Central memory CD4-positive, alpha-beta T cell (primary cell): ENCODE data around the gene FLYWCH1.

Experiments
- DNase-seq: peaks from one replicate; pipeline ENCODE4 v3.0.0; 2022

Gene FLYWCH1

DNA sequence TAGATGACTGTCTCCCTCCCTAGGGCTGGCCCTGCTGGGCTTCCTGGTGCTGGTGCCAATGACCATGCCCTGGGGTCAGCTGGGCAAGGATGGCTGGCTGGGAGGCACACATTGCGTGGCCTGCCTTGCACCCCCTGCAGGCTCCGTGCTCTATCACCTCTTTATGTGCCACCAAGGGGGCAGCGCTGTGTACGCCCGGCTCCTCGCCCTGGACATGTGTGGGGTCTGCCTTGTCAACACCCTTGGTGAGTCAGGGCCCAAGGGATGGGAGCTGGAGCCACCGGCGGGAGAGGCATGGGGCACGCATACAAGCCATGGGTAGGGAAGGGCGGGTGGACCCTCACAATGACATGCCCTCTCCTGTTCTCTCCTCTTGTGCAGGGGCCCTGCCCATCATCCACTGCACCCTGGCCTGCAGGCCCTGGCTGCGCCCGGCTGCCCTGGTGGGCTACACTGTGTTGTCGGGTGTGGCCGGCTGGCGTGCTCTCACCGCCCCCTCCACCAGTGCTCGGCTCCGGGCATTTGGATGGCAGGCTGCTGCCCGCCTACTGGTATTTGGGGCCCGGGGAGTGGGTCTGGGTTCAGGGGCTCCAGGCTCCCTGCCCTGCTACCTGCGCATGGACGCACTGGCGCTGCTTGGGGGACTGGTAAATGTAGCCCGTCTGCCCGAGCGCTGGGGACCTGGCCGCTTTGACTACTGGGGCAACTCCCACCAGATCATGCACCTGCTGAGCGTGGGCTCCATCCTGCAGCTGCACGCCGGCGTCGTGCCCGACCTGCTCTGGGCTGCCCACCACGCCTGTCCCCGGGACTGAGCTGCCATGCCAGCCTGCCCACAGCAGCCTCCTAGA is 59.6 kb downstream of the FLYWCH1 start:
- DNase-seq: no peak

DNA sequence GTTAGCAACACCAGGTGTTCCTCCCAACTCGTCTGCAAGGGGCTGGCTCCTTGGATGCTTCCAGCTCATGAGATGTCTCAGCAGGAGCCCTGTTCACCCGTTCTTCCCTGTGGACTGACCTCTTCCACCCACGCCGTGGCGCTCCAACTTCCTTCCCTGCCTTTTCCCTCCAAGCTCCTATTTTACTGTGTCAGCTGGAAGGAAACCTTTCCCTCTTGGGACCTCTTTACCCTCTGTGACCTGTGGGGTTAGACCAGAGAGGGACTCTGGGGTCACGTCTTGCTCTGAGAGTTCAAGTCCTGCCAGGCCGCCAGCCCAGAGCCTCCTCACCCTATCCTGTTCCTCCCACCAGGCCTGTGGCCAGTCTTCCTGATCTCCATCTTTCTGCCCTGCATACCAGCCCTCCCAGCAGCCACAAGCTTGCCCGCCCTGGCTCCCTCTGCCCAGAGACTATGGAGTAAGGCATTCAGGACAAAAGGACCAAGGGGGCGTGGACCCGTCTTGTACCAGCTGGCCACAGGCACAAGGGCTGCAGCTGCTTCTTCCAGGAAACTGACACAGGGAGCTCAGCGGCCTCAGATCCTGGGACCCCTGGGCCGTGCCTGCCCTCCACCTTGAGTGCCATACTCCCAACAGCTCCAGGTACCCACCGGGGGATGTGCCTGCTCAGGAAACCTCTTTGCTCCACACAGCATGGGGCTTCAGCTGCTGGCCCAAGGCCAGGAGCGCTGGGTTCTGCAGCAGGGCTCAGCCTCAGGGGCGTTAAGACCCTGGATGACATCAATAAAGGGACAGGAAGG is 60.5 kb downstream of the FLYWCH1 start:
- DNase-seq: no peak

DNA sequence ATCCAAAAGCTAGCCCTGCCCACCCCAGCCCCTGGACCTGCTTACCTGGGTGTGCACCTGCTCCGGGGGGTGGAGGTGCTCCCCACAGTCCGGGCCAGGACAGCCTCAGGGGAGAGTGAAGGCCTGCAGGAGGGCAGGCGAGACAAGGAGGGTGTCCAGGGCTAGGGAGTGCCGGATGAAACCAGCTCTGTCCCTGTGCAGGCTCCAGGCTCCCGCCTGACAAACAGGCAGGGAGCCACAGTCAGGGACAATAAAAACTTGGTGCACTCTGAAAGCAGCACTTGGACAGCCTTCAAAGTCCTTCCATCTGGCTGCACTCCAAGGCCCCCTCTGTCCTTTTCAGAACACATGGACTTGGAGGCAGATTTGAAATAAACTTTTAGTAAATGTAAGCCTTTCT is 61.4 kb downstream of the FLYWCH1 start:
- DNase-seq: no peak

DNA sequence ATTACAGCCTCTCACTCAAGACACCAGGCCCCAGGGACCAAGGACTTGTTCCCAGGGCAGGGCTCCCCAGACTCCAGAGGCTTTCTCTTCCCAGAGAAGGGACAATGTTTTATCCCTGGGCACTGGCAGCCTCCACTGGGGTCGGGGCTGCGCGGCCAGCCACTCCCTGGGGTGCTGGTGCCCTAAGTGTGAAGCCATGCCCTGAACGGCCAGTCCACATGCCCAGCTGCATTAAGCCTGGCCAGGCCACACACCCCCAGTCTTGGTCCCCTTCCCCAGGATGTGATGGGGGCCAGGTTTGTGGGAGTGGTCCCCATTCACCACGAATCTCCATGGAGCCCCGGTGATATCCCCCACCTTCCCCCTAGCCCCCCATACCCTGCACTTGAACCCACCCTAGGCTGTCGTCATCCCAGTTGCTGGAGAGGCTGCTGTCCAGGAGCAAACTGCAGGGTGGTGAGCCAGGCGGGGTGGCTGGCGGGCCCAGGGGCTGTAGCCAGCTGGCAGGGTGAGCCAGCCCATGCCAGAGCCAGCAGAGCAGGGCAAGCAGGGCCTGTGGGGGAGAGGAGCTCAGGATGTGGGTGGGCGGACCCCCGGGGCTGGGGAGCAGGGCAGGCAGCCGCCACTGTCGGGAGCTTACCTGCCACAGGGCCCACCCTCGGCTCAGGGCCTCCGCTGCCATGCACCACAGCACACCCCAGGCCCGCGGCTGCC is 62.0 kb downstream of the FLYWCH1 start:
- no peak for DNase-seq

DNA sequence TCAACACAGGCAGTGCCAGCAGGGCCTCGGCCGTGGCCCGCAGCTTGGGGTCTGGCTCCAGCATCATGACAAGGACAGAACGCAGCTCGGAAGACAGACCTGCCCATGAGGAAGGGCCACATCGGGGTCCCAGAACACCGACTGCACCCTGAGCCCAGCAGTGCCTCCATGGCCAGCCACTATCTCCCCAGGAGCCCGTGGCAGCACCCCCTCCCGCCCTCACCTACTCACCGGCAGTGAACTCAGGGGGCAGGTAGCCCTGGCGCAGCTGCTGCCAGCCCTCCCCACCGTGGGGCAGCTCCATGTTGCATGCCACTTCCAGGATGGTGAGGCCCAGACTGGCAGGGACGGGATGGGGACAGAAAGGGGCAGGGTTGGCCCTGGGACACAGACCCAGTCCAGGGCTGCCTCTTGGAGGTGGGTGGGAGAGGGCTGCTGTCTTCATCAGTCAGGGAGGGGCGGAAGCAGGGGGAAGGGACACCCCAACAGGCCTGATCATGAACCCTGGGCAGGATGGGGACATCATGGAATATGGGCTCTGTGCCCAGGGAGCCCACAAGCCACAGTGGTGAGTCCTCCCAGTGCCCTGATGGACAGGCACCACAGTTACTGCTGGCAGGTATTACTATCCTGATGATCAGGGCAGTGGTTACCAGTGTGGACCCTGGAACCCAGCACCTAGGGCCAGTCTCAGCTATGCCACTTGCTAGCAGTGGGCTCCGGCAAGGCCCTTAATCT is 62.8 kb downstream of the FLYWCH1 start:
- no peak for DNase-seq

DNA sequence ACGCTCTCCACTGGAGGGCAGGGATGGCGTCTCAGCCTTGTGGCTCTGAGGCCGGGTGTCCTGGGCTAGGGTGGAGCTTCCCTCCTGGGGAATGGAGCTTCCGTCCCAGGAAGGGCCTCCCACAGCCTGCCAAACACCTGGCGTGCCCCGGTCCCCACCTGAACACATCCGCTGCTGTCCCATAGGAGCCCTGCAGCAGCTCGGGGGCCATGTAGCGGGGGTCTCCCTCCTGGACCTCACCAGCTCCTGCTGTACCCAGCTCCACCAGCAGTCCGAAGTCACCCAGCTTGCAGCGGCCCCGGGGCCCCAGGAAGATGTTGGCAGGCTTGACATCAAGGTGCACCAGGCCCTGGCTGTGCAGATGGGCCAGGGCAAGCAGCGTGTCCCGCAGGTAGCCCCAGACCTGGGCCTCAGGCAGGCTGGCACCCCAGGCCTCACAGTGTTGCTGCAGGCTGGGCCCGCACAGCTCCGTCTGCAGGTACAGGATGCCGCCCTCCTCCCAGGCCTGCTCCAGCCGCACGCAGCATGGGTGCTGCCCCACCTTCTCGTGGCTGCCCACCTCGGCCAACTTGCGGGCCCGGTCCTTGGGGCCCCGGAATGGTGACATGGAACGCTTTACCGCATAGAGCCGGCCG is 63.5 kb downstream of the FLYWCH1 start:
- DNase-seq: no peak

DNA sequence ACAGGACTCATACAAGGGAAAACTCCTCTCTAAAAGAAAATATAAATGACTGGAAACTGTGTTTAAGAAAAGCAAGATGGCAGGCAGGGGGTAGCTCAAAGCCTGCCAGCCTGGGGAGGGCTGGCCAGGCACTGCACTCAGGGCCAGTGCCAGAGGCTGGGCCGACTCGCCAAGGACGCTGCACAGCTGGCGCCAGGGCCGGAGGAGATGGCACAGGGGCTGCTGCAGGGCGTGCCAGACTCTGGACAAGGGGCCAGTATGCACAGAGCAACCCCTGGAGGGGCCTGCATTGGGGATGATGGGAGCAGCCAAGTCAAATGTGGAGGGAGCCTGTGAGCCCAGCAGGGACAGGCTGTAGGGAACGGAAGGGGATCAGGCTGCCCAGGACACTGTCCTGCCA is 64.5 kb downstream of the FLYWCH1 start:
- no peak for DNase-seq

DNA sequence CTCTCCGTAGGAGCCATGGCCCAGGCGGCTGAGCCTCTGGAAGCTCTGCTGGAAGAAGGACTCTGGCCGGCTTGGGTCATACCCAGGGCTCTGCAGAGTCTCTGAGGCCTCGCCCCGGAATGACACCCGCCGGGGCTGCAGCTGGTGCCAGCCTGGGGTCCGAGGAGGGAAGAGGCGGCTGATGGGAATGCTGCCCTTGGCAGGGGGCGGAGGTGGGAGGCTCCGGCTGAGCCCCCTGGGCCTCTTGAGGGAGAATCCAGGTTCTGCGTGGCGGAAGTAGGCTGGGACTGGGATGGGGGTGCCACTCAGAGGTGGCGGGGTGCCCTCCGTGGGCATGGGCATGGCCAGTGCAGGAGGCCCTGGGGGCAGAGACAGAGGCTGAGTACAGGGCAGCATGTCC is 64.9 kb downstream of the FLYWCH1 start:
- DNase-seq: no peak

DNA sequence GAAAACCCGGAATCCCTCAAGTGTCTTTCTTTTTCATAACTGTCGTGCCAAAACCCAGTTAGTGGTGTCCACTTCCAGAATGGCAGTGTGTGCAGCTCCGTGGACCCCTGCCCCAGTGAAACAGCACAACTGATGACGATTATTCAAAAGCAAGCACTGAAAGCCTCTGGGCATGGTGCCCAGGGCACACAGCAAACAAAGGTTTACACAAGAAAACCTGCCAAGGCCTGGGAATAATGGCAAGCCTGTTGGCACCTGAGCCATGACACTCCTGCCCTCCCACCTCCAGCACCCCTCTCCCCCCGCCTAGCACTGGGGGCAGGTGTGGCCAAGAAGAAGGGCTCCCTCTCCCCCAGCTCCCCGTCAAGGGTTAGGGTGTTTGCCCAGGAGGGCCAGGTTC is 65.7 kb downstream of the FLYWCH1 start:
- DNase-seq: no peak

DNA sequence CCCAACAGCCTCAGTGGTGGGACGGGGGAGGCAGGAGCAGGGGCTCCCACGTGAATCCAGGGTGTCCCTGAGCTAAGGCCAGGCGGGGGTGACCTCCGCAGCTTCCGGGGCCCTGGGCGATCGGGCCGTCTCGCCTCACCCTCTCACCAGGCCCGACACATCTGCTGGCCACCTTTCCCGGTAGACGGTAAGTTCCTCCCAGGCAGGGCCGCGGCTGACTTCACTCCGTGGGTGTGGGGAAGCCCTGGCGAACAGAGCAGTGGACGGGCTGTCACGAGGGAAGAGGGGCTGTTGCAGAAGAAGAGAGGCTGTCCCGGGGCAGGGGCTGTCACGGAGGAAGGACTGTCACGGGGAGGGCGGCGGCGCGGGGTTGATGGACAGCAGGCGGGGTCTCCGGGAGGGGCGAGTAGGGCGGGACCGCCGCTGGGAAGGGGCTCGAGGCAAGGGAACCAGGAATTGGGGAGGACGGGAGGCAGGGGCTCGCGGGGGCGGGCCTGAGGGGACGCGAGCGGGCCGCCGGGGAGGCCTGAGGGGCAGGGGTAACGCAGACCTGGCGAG is 68.0 kb downstream of the FLYWCH1 start:
- no peak for DNase-seq

DNA sequence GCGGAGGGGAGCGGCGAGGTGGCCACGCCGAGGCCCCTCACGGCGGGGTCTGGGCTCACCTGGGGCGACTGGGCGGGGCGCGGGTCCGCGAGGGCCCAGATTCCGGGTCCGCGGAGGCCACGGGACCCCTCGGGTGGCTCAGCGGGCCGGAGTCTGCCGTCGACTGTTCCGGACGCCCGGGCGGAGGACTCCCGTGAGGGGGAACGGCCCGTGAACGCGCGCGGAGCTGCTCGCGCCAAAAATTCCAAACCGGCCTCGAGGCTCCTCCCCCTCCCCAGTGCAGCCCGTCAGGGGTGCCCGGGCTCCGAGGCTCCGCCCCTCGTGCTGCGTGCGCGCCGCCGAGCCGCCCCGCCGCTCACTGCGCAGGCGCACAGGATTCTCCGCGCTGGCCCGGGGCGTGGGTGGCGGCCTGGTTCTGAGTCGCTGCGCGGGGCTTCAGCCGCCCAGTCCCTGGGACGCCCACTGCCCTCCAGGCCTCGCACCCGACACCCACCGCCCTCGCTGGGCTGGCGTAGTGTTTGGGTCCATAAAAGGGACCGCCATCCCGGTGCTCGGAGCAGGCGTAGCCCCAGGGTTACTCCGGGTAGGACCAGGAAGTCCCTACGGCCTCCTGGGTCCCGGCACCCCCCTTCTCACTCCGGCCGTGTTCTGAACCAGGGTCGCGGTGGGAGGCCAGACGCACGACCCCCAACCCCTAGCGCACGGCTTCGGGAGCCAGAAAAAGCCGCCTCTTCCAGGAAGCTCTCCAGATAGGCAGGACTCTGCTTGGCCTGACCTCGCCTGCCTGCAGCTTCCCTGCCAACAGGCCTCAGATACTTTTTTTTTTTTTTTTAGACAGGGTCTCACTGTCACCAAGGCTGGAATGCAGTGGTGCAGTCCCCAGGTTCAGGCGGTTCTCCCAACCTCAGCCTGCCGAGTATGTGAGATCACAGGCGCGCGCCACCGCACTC is 68.8 kb downstream of the FLYWCH1 start, which contains the start of gene PKMYT1:
Gene PKMYT1 (minus strand): TSS at position 220 of the 950 bp plus-strand sequence. CDS start 789 bp downstream, outside the sequence.
- DNase-seq: peak; percentile 93

DNA sequence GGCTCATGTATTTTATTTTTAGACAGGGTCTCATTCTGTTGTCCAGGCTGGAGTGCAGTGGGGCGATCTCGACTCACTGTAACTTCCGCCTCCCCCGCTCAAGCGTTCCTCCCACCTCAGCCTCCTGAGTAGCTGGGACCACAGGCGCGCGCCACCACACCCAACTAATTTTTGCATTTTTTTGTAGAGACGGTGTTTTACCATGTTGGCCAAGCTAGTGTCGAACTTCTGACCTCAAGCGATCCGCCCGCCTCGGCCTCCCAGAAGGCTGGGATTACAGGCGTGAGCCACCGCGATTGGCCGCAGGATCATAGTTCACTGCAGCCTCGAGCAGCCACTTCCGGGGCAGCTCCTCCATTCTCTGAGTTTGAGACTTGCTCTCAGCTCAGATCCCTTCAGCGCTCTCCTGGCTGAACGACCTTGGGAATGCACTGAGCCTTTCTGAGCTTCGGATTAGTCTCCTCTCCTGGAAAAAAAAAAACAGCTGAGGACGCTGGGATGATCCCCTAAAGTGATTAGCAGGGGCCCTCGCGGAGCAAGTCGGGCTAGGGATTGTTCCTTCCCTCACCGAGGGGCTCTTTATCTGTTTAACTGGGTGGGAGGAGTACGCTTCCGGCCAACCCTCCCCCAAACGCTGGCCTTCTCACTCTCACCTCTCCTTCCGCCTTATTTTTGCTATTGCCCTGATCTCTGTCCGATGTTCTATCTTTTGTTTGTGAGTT is 69.6 kb downstream of the FLYWCH1 start:
- DNase-seq: no peak

DNA sequence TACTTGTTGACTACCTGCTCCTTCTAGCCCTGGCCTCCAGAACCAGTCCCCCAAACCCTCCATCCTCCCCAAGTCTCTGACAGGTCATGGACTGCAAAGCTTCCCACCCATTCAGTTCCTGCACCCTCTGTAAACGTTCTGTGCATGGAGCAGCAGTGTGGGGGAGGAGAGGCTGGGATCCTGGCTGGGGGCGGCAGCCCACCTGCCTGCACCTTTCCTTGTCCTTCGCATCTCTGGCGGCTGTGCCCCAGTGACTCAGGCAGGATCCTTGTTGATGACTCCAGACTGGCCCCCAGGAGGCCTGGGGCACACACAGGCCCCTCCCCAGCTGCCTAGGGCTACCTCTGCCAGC is 70.1 kb downstream of the FLYWCH1 start:
- no peak for DNase-seq

DNA sequence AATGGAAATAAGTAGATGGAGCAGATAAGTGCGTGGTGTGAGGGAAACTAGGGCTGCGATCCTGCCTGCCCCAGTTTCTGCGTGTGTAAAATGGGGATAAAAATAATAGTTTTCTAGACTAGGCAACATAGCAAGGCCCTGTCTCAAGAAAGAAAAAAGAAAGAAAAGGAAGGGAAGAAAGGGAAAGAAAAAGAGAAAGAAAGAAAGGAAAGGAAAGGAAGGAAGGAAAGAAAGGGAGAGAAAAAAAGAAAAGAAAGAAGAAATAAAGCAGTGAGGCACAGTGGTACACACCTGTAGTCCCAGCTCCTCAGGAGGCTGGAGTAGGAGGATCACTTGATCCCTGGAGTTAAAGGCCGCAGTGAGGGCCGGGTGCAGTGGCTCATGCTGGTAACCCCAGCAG is 70.7 kb downstream of the FLYWCH1 start:
- no peak for DNase-seq

DNA sequence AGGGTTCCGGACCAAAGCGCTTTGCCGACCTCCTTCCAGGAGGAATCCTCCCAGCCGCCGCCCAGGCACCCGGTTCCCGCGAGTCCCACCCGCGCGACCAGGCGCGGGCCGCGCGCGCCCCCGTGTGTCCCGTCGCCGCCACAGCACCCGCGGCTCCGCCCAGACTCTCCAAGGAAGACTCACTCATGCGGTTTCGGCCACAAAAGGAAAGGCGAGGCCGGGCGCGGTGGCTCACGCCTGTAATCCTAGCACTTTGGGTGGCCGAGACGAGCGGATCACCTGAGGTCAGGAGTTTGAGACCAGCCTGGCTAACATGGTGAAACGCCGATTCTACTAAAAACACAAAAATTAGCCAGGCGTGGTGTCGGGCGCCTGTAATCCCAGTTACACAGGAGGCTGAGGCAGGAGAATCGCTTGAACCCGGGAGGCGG is 72.0 kb downstream of the FLYWCH1 start:
- no peak for DNase-seq

DNA sequence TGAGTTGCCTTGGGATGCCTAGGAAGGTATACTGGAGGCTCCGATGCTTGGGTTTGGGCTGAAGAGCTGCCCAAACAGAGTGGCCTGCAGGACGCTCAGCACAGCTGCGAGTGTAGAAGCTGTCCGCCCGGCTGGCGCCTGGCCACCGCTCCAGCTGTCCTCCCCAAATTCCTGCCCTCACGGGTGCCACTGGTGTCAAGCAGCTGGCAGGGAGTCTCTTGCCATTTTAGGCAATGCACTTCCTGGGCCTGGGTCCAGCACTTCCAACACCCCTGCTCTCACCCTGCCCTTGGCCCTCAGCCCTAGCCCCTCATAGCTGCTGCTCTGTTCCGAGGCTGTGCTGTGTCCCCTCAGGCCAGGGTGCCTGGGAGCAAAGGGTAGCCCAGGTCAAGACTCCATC is 73.7 kb downstream of the FLYWCH1 start:
- DNase-seq: no peak

DNA sequence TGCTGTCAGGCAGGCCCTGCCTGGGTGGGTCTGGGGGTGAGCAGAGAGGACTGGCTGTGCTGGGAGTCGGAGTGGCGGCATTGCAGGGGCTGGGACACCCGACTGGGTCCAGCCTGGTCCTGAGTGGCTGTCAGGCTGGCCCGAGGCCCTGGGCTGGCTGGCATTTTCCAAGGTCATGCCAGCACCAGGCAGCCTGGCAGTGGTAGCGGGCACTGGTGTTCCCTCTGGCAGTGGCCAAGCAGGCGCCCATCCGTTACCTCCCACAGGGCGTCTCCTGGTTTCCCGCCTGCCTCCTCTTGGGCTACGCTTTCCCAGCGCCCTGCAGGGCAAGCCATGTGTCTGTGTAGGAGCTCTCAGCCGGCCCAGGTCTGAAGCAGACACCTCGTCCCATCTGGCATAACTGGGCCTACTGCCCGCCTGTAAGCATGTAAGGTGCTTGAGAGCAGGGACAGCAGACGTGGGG is 74.2 kb downstream of the FLYWCH1 start:
- DNase-seq: no peak

DNA sequence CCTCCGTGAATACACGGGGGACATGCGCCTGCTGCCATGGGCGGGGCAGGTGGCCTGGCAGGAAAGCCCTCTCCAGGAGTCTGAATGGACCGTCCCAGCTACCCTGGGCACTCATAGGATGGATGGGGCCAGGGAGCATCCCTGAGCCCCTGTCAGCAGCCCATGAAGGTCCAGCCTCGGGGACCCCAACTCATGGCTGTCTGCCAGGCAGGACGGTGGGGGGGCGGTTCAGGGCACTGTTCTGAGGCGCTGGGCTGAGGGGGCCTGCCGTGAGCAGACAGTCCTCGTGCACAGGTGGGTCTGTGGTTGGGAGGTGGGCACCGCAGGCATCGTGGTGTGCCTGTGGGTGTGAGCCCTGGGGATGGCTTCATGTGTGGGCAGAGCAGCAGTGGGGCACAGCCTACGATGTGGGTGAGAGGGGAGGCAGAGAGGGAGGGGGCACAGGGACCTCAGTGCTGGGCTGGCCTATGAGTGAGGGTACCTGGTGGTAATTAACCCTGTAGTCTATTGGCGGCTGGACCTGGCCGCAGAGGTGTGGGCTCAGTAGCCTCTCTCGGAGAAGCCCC is 75.0 kb downstream of the FLYWCH1 start:
- DNase-seq: no peak

DNA sequence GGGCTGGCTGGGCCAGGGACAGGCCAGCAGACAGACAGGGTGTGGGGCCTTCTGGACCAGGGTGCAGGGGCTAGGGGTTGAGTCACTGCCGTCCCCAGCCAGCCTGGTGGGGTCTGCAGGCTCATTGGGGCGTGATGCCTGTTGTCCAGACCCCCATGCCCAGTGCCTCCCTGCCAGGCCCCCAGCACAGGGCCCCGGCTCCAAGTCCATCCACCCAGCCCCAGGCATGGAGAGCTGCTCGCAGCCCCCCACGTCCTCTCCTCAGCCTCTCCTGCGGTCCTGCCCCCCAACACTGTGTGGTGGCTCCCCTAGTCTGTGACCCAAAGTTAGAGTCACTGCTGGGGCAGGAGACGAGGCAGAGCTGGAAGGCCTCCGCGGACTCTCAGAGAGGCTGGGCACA is 75.6 kb downstream of the FLYWCH1 start:
- DNase-seq: no peak
